Activated T-cell treated with anti-CD3 and anti-CD28 coated beads for 48 hours (primary cell): ENCODE results near the gene MGST2.
"Not testable (repeated sequence)": the region's sequence is repeated elsewhere in the genome, so short reads cannot be mapped to it uniquely, and the experiment has no call there.

Experiments used
- DNase-seq: peaks from one replicate; pipeline ENCODE4 v3.0.0-alpha.2; 2020; ENCODE audit warnings: low read depth

The MGST2 gene

DNA sequence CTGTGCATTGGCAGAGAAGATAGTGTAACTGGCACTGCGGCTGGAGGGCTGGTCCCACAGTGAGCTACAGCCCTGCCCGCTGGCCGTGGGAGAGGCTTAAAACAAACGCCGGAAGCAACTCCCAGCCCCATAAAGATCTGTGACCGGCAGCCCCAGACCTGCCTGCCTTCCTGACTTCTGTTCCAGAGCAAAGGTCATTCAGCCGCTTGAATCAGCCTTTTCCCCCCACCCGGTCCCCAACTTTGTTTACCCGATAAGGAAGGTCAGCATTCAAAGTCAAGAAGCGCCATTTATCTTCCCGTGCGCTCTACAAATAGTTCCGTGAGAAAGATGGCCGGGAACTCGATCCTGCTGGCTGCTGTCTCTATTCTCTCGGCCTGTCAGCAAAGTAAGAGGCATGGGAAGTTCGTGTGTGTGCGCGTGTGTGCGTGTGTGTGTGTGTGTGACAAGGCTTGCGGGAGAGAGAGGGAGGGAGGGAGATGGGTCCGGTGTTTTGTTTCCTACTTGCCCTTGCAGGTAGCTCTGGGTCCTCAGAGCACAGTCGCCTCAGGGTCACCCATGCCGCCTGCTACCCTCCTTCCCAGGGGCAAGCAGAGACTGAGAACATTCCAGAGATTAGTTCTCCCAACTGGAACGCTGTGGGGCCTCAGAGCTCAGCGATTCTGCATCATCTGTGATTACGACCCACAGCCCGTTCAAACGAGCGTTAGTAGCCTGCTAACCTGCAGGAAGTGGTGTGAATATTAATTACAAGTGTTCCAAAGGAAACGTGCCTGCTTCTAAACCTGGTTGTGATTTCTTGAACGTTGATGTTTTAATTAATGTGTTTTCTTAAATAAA lies at the start of gene MGST2:
MGST2 (plus strand) TSS at position 130 of the 840 bp plus-strand sequence; CDS start at position 331, 201 bp downstream.
- peak; percentile 24 for DNase-seq

DNA sequence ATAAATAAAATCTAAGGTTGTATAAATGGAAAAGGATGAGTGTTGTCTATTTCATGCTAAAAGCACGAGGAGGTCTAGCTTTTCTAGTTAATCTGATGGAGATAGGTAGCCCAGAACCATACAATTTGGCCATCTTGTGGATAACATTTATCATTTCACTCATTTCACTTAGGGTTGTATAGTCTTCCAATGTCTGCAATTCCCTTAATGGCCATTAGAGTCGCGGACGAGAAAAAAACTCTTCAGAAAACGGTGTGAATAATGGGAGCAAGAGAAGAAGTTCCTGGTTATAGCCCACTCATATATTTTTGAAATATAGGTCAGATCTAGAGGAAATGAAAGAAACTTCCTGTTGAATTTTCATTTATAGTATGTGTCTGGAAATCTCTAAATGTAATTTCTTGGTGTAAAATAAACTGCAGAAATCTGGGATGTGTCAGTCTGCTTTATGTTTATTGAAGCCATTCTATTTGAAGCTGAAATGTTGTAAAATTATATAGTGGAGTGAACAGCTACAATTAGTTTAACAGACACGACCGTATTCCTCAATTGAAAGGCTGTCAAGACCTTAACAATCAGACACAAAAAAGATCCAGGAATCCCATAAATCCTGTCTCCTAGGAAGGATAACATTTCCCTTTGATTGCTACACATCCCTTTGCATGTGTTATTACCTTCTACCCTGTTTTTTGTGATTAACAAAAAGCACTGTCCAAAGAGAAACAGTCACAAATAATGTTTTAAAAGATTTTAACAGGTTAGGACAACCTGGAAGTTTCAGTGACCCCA lies 47.7 kb upstream of the MGST2 start:
- DNase-seq, result no peak

DNA sequence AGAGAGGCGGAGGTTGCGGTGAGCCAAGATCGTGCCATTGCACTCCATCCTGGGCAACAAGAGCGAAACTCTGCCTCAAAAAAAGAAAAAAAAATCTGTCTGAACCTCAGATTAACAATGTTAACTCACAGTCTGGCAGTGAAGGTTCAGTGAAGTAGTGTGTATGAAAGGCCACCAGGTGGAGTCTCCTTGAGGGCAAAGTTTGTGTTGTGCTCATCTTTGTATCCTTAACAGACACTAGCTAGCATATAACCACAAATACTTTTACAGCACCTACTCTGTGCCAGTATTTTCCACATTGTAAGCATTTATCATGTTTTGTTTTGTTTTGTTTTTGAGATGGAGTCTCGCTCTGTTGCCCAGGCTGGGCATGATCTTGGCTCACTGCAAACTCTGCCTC lies 46.0 kb upstream of the MGST2 start:
- no peak for DNase-seq

DNA sequence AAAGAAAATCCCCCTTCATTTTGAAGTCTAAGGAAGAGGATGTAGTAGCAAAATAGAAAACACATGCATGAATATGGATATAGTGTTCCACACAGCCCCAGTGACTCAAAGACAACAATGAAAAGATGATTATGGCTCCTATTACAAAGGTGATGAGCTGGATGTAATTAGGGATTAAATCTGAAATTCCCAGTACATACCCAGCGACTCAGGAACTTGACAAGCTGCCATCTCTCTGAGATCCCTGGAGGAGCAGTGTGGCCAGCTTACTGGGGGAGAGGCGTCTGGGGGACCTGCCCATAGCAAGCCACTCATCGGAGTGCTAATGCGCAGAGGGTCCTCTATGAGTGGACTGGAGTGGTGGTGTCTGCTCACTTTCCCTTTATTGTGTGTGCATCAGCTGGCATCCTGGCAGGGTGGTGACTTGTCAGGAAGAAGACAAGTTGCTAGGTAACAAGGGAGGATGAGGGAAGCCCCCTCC lies 42.7 kb upstream of the MGST2 start:
- no peak for DNase-seq

DNA sequence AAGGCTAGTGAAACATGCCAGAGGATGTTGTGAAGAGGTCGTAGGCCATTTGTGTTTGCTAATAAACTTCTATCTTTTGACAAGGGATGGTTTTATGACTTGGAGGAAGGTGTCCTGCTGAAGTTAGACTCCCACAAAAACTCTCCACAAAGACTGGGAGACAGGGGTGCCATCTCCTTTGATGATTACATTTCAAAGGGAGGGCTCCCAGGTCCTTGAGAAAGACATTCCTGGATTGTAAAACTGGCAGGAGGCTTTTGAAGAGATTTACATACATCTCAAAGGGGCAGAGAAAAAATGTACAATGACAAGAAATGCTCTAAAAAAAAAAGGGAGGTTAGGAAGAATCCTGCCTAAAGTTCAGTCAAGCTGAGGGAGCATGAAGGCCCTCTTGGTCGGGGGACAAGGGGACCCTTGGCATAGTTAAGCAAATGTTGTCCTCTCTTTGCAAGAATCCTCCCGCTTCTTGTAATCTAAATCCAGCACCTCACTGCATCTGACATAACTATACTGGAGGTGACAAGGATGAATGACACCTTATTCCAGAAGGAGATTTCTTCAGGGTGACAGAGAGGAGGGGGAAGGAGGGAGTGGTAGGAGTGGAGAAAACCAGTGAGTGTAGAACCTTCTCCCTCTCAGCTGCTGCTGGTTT lies 41.1 kb upstream of the MGST2 start:
- no peak for DNase-seq

DNA sequence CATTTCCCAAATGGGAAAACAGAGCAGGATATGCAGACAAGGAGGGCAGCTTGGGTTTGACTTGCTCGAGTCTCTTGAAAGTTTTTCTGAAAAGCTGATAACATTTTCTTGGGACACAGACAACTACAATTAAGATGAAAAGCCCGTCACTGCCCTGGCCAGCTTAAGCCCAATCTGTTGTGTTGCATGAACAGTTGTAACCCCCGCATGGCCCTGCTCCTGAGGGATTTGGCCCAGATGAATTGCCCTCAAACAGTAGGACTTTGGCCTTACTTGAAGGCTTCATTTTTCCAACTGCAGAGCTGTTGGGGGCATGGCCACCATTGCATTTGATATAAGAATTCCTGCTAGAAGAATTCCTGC lies 40.5 kb upstream of the MGST2 start:
- DNase-seq, result no peak

DNA sequence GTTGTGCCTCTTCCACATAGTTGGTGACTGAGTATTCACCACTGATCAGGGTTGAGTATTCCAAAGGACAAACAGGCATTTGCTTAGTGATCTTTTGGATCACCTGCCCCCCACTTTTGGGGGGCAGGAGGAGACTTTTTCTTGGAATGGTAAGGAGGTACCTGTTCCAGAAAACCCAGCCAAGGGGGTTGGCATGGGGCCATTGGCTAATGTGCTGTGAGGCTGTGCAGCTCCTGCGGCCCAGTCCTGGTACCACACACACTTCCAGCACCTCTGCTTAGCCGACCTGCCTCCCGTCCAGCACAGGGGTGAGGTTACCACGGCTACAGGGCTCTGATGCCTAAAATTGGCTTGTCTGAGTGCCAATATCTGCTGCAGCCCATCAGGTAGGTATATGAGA lies 40.1 kb upstream of the MGST2 start:
- DNase-seq, result no peak

DNA sequence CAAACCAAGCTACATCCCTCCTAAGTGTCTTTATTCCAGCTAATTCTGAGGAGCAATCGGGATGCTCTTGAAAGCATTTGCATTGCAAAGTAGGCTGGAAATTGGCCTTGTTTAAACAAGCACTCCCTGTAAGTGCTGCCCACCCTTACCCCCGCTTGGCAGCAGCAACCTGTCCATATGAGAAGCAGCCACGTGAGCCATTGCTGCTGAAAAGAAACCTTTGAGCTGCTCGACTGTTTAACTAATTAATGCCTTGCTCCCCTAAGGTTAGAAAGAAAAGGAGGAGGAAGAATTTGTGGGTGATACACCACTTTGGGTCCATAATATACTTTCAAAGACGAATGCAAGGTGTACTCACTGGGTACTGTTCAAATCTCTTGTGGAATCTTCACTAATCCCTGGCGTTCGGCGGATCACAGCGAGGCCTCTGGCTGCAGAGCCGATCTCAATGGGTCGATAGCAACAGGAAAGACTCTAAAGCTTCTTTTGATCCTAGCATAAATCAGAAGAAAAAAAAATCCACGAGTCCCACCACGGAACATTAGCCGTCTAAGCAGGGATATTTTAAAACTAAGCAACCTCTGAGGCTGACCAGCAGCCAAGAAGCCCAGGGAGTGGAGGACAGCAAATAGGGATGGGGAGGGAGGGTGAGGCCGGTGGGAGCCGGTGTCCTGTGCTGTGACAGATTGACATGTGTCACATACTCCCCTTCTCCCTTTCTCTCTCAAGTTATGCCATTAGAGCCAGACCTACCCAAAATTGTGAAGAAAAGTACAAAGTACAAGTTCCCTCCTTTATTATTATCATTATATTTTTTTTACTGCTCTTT lies 37.2 kb upstream of the MGST2 start:
- DNase-seq, result no peak

DNA sequence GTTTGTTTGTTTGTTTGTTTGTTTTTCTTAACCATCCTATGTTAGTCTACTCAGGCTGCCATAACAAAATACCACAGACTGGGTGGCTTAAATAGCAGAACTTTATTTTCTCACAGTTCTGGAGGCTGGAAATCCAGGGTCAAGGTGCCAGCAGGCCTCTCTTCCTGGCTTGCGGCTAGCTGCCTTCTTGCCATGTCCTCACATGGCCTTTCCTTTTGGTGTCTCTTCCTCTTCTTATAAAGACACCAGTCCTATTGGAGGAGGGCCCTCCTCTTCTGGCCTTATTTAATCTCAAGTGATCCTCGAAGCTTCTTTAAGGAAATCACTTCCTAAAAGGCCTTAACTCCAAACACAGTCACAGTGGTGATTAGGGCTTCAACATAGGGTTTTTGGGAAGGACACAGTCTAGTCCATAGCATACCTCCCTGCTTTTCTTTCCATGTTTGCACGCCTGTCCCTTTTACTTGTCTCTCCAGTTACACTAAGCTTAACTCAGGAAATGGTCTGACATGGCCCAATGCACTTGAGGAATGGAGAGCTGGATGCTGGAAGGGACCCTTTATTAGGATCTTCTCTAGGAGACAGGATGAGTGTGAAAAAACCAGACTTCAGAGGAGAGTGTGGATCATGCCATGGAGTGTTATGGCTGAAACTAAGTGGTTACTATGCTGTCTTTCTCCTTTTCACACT lies 36.0 kb upstream of the MGST2 start:
- no peak for DNase-seq

DNA sequence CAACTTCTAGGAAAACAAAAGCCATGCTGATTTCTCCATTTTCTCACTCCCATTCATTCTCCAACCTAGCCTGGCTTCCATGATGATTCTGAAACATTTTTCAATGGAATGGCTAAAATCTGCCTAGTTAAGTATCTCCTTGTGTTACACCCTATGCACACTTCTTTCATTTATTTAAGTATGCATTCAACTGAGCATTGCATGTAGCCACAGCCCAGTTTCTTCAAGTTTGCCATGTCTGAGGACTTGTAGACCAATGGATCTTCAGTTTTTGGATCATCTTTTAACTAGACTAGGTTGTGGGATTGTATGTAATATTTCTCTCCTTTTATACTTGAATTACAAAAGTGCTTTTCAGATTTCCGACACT lies 35.5 kb upstream of the MGST2 start:
- no peak for DNase-seq

DNA sequence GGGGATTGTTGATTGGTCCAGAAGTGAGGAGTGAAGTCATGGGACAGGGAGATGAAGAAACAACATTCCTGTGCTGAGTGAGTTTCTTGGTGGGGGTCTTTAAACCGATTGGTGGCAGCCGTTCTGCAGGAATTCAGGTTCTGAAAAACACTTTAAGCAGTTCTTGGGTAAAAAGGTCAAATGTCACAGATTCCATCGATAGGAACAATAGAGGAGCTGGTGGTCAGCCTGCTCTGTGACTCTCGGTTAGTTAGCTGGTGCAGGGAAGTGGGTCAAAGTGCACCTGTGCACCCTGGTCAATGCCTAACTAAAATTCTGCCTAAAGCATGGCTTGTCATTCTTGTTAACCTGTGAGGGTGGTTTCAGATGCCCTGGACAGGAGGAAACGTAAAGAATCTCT lies 34.6 kb upstream of the MGST2 start:
- no peak for DNase-seq

DNA sequence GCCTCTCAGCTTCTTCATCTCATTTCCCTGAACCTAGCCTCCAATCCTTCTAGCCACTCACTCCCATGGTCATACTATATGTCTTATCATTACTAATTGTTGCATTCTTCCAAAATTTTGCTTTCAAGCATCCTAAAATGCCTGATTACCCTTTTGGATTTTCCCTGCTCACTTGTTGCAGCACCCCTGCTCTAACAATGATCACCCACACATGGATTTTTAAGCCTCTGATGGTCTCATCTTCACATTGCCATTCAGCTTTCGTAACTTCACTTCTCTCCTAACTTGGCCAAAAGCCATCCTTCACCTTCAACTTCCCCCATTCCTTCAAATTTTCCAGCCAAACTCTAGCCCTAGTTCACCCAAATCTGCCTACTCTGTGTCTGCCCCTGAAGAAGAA lies 33.8 kb upstream of the MGST2 start:
- DNase-seq, result no peak

DNA sequence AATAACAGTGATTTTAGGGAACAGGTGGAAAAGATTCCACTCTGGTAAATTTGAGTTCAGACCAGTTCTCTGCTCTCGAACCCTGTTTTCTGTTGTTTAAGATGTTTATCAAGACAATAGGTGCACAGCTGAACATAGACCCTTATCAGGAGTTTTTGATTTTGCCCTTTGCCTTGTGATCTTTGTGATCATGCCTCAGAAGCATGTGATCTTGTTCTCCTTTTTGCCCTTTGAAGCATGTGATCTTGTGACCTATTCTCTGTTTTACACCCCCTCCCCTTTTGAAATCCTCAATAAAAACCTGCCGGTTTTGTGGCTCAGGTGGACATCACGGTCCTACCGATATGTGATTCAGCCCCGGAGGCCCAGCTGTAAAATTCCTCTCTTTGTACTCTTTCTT lies 32.9 kb upstream of the MGST2 start:
- not testable (repeated sequence) for DNase-seq

DNA sequence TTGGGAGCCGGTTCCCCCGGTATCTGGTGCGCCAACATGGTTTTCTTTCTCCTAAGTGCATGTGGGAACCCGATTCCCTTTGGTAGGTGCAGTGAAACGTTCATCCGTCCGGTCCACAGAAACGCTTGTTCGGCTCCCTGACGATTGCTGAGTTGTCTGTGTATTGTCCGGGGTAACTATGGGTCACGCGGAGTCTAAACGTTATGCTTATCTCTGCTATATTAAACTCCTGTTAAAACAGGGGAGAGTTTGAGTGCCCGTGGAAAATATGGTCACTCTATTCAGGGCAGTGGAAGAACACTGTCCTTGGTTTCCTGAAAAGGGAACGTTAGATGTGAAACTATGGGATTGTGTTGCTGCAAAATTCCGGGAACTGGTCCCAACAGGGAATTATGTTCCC lies 32.4 kb upstream of the MGST2 start:
- DNase-seq, result no peak

DNA sequence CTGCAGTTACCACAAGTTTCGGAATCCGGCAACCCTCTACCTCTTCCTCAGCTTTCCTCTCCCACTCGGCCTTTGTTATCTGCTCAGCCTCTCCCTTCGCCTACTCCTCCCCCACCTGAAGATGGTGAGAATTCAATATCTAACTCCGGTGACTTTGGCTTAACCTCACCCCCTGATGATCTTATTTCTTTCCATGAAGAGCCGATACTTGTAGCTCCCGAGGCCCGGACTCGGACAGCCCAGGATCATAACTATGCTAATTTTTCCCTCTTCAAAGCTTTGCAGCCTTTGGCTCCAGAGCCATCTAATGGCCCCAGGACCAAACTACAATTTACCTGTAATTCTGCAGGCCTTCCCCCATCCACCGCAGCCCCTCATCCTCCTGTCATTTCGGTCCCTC lies 32.0 kb upstream of the MGST2 start:
- DNase-seq, result no peak

DNA sequence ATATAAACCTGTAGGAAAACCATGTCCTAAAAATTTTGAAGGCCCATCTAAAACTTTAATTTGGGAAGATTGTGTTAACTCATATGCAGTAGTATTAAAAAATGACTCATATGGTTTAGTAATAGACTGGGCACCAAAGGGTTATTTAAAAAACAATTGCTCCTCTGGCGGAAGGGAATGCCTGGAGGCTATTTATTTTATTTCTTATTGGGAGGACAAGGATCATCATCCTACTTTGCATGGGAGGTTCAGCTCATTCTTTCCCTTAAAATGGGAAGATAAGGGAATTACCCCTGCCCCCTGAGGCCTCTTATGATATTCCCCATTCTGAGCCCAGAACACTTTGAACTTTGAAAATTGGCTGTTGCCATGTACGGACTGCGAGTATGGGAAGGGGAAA lies 29.7 kb upstream of the MGST2 start:
- no peak for DNase-seq

DNA sequence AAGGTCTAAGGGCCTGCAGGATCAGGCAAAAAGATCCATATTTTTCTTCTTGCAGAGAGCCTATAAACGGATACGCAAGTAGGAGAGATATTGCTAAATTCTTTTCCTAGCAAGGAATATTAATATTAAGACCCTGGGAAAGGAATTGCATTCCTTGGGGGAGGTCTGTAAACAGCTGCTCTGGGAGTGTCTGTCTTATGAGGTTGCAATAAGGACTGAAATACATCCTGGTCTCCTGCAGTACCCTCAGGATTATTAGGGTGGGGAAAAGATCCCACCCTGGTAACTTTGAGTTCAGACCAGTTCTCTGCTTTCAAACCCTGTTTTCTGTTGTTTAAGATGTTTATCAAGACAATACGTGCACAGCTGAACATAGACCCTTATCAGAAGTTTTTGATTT lies 27.3 kb upstream of the MGST2 start:
- DNase-seq, result not testable (repeated sequence)

DNA sequence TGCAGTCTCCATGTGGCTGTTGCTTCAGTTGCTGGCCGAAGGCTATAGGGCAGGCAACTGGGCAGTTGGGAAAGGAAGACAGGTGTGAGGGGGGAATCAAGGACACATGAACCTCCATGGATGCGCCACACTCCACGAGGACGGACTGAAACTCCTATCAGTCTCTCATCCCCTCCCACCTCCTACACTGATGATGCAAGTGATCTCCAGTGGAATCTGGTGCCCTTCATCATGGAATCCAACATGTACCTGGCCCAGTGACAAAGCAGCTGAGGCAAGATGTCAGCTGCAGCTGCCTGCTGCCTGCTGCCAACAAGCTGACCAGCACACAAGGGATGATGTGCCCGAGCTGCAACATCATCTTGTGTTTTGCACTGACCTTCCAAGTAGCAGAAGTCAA lies 26.0 kb upstream of the MGST2 start:
- no peak for DNase-seq

DNA sequence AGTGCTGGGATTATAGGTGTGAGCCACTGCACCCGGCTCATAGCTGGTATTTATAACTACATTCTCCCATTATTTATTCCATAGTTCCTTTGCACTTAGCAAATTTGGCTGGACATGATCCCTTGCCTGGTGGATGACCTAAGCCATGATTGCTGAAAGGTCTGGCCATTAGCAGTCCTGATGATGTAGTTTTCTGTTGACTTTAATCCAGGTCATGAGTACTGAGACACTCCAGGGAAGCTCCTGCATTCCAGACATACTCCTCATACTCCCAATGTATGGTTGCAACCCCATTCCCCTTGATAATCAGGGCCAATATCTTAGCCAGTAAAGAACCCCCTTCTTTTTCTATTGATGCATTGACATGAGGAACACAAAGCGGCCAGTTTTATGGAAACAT lies 24.4 kb upstream of the MGST2 start:
- DNase-seq, result no peak

DNA sequence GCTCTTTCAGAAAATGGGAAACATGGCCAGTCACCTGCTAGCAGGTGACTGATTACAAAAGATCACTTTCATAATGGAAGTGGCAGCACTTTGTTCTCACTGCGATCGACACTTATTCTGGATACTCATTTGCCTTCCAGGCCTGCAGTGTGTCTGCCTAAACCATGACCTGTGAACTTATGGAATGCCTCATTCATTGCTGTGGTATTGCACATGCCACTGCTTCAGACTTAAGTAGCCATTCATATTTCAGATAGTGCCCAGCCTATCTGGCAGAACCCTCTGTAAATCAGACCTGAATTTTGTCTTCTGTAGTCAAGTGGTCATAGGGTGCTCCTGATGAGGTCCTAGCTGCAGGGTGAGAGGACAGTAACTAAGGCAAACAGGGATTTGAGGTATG lies 23.3 kb upstream of the MGST2 start:
- DNase-seq, result no peak
